ENCODE results near the gene SLC2A13. TPM values are rescaled to one million over a fixed set of nuclear protein-coding genes. Genes with fewer than 3 reads are reported as not detected.

The SLC2A13 gene
- total RNA-seq, 2 donors from 2014 or later: 14.5 to 20.0 TPM

- no peak for ATAC-seq (ENCODE audit: insufficient number of reproducible peaks, low FRiP score, low read depth)
- no peaks in the 10 kb centered on the region for H3K9me3 ChIP-seq
- H3K36me3 ChIP-seq: no peaks in the 10 kb centered on the region
- H3K4me1 ChIP-seq (ENCODE audit: control insufficient read depth in 1 of 2, low read depth in 2 of 2): no peaks in the 10 kb centered on the region
- no peak for TF ChIP-seq CTCF (IDR thresholded peaks at IDR 0.05)
- H3K4me3 ChIP-seq: no peak overlapping the region
- DNase-seq (ENCODE audit: low spot score): no peak
- no peaks in the 10 kb centered on the region for H3K27me3 ChIP-seq (replicated peaks; ENCODE audit: insufficient read depth)
- no peak overlapping the region for H3K27ac ChIP-seq
These were observed 185.7 kb downstream of the SLC2A13 start for GRCh38 chr12:39920222-39920621.

GRCh38 chr12:39919790-39920189 lies 186.1 kb downstream of the SLC2A13 start:
- H3K27ac ChIP-seq: no peak overlapping the region

GRCh38 chr12:39915249-39915648 lies 190.6 kb downstream of the SLC2A13 start:
- DNase-seq (ENCODE audit: low spot score) (no peak), ATAC-seq (ENCODE audit: insufficient number of reproducible peaks, low FRiP score, low read depth) (no peak)
- Histone ChIP-seq H3K27me3 (replicated peaks; ENCODE audit: insufficient read depth) (no peaks in the 10 kb centered on the region), H3K4me3 (no peak overlapping the region), H3K4me1 (ENCODE audit: control insufficient read depth in 1 of 2, low read depth in 2 of 2) (peaks cover 0 to 4% of the 10 kb centered on the region in 2 donors), H3K9me3 (no peaks in the 10 kb centered on the region), H3K27ac (no peak overlapping the region), H3K36me3 (no peaks in the 10 kb centered on the region)
- TF ChIP-seq CTCF (IDR thresholded peaks at IDR 0.05): no peak

More at GRCh38 chr12:39919790-39920189, 186.1 kb downstream of the SLC2A13 start:
- ATAC-seq (ENCODE audit: insufficient number of reproducible peaks, low FRiP score, low read depth) (no peak), DNase-seq (ENCODE audit: low spot score) (no peak)
- H3K27me3 ChIP-seq (replicated peaks; ENCODE audit: insufficient read depth): no peaks in the 10 kb centered on the region
- no peaks in the 10 kb centered on the region for H3K9me3 ChIP-seq
- no peaks in the 10 kb centered on the region for H3K36me3 ChIP-seq
- no peaks in the 10 kb centered on the region for H3K4me1 ChIP-seq (ENCODE audit: control insufficient read depth in 1 of 2, low read depth in 2 of 2)
- H3K4me3 ChIP-seq: no peak overlapping the region
- no peak for TF ChIP-seq CTCF (IDR thresholded peaks at IDR 0.05)

GRCh38 chr12:39912211-39912980 lies 193.5 kb downstream of the SLC2A13 start:
- H3K27me3 ChIP-seq (replicated peaks; ENCODE audit: insufficient read depth): no peaks in the 10 kb centered on the region
- no peaks in the 10 kb centered on the region for H3K9me3 ChIP-seq
- no peak for DNase-seq (ENCODE audit: low spot score)
- H3K27ac ChIP-seq: no peak overlapping the region
- no peak for TF ChIP-seq CTCF (IDR thresholded peaks at IDR 0.05)
- no peaks in the 10 kb centered on the region for H3K36me3 ChIP-seq
- peaks cover 0 to 4% of the 10 kb centered on the region in 2 donors for H3K4me1 ChIP-seq (ENCODE audit: control insufficient read depth in 1 of 2, low read depth in 2 of 2)
- H3K4me3 ChIP-seq: no peak overlapping the region
- no peak for ATAC-seq (ENCODE audit: insufficient number of reproducible peaks, low FRiP score, low read depth)

GRCh38 chr12:39906237-39906636 lies 199.6 kb downstream of the SLC2A13 start:
- no peak for TF ChIP-seq CTCF (IDR thresholded peaks at IDR 0.05)
- H3K27ac ChIP-seq: no peak overlapping the region
- no peaks in the 10 kb centered on the region for H3K4me1 ChIP-seq (ENCODE audit: control insufficient read depth in 1 of 2, low read depth in 2 of 2)
- ATAC-seq (ENCODE audit: insufficient number of reproducible peaks, low FRiP score, low read depth) (no peak), DNase-seq (ENCODE audit: low spot score) (no peak)
- no peaks in the 10 kb centered on the region for H3K27me3 ChIP-seq (replicated peaks; ENCODE audit: insufficient read depth)
- H3K36me3 ChIP-seq: no peaks in the 10 kb centered on the region
- no peak overlapping the region for H3K4me3 ChIP-seq
- no peaks in the 10 kb centered on the region for H3K9me3 ChIP-seq

Measured in thoracic aorta (tissue), 2 donors.